Activated CD8-positive, alpha-beta memory T cell treated with anti-CD3 and anti-CD28 coated beads for 4 hours (primary cell): ENCODE measurements around the gene GABBR1.

Experiments
- DNase-seq, 2 donors: peaks; one replicate each; pipeline ENCODE4 v3.0.0-alpha.2; 2020; ENCODE audit warnings: low read depth in 2 of 2

The GABBR1 gene

GRCh38 chr6:29620630-29621029 lies 12.4 kb downstream of the GABBR1 start:
- no peak for DNase-seq

GRCh38 chr6:29619578-29620160 lies 13.3 kb downstream of the GABBR1 start:
- no peak for DNase-seq

GRCh38 chr6:29617782-29618554 lies 15.0 kb downstream of the GABBR1 start:
- DNase-seq: no peak

GRCh38 chr6:29611426-29611825 lies 21.6 kb downstream of the GABBR1 start:
- no peak for DNase-seq

- no peak for DNase-seq
Measured at GRCh38 chr6:29610540-29610939, 22.4 kb downstream of the GABBR1 start.

GRCh38 chr6:29608131-29608530 lies 24.9 kb downstream of the GABBR1 start:
- no peak for DNase-seq

- DNase-seq: no peak
Measured at GRCh38 chr6:29603930-29604329, 29.1 kb downstream of the GABBR1 start.

- no peak for DNase-seq
Measured at GRCh38 chr6:29603456-29603855, 29.5 kb downstream of the GABBR1 start.

GRCh38 chr6:29602564-29603361 lies 30.2 kb downstream of the GABBR1 start:
- no peak for DNase-seq

GRCh38 chr6:29598172-29598747 lies 34.7 kb downstream of the GABBR1 start:
- no peak for DNase-seq

- no peak for DNase-seq
Measured at GRCh38 chr6:29597184-29597583, 35.8 kb downstream of the GABBR1 start.

- no peak for DNase-seq
Measured at GRCh38 chr6:29596381-29596900, 36.5 kb downstream of the GABBR1 start.

GRCh38 chr6:29593199-29593855 lies 39.7 kb downstream of the GABBR1 start:
- no peak for DNase-seq

- DNase-seq: no peak
Measured at GRCh38 chr6:29591677-29592076, 41.3 kb downstream of the GABBR1 start.

GRCh38 chr6:29590218-29590808 lies 42.7 kb downstream of the GABBR1 start:
- DNase-seq: no peak

- peak in 1 of 2 donors; percentile 11 for DNase-seq
Measured at GRCh38 chr6:29589423-29590048, 43.4 kb downstream of the GABBR1 start.

GRCh38 chr6:29584821-29585220 lies 48.2 kb downstream of the GABBR1 start, which contains the start of gene OR2H2:
TSS of gene OR2H2 (plus strand) at chr6:29585121. CDS start at chr6:29587945, 2,824 bp downstream.
- DNase-seq: no peak

- no peak for DNase-seq
Measured at GRCh38 chr6:29577544-29577943, 55.4 kb downstream of the GABBR1 start.

GRCh38 chr6:29576056-29576455 lies 56.9 kb downstream of the GABBR1 start:
- no peak for DNase-seq

GRCh38 chr6:29567991-29568390 lies 65.0 kb downstream of the GABBR1 start:
- no peak for DNase-seq

GRCh38 chr6:29567541-29567940 lies 65.4 kb downstream of the GABBR1 start:
- no peak for DNase-seq
